HCT116 (cell line): ENCODE results near the gene DMRT3. TPM values are rescaled to one million over a fixed set of nuclear protein-coding genes. Genes with fewer than 3 reads are reported as not detected.

ENCODE experiments used
- ATAC-seq: fragments of 200-7000 bp; cut with Tn5 transposase; 2 replicates; pipeline ENCODE4 v1.9.1; 2020; ENCODE audit warnings: mild to moderate bottlenecking, moderate library complexity
- BruUV-seq: library from RNA; stranded (reverse); fragments of 400-500 nt; replicated peaks from 2 replicates; lab custom pipeline; 2021; lab: Mats Ljungman, UMichigan
- CTCF ChIA-PET: fragments of 300-600 bp; sonication (Branson Sonifier 250); formaldehyde crosslinking; loops from one replicate; lab custom pipeline; 2021; ENCODE audit warnings: antibody characterized with exemption; lab: Charles Lee
- POLR2A ChIA-PET: fragments of 300-600, 350-600 bp; sonication (Branson Sonifier 250); formaldehyde crosslinking; loops from one replicate; lab custom pipeline; 2021; ENCODE audit warnings: antibody characterized with exemption; lab: Charles Lee
- RAD21 ChIA-PET, 2 experiments: fragments of 300-600 bp; sonication (Branson Sonifier 250); formaldehyde crosslinking; loops; one replicate each; lab custom pipeline; 2023; ENCODE audit warnings: low total read pairs in 2 of 2; ENCODE audit not compliant: uncharacterized antibody in 2 of 2, unreplicated experiment in 2 of 2, low non-redundant PET in 1 of 2; lab: Charles Lee
- DNase-seq: peaks from one replicate; pipeline ENCODE4 v3.0.0-alpha.2; 2010; ENCODE audit warnings: low read depth, low spot score
- H2AFZ ChIP-seq: fragments of 200-600 bp; shearing (Covaris generic), sonication (generic); 2 replicates; pipeline ENCODE4 v1.6.1; 2017; ENCODE audit warnings: low read depth, mixed run types, mixed read lengths, antibody characterized with exemption, low read length; ENCODE audit not compliant: poor library complexity, severe bottlenecking
- H3K27ac ChIP-seq: 2 replicates; pipeline ENCODE4 v1.5.1; 2012; ENCODE audit warnings: low read depth, low read length
- H3K27me3 ChIP-seq: fragments of 200-600 bp; sonication (generic); 2 replicates; pipeline ENCODE4 v1.6.1; 2016; ENCODE audit warnings: mixed run types, low read length, mixed read lengths; ENCODE audit not compliant: insufficient read depth
- H3K36me3 ChIP-seq, 2 experiments: fragments of 200-500 bp in 1 of 2; fragments of 200-600 bp in 1 of 2; sonication (Bioruptor generic) in 1 of 2; sonication (generic) in 1 of 2; 2 replicates each; pipeline versions ENCODE4 v1.5.1 to v1.6.1; 2014 to 2016; ENCODE audit warnings: low read length in 2 of 2, inconsistent platforms in 1 of 2, mixed read lengths in 1 of 2, mixed run types in 1 of 2; ENCODE audit not compliant: insufficient read depth in 2 of 2, control insufficient read depth in 1 of 2
- H3K4me1 ChIP-seq, 2 experiments: fragments of 200-600 bp in 1 of 2; sonication (generic) in 1 of 2; 2 replicates each; pipeline versions ENCODE4 v1.5.1 to v1.6.1; 2012 to 2017; ENCODE audit warnings: low read length in 2 of 2, inconsistent platforms in 1 of 2, mild to moderate bottlenecking in 1 of 2, mixed read lengths in 1 of 2, mixed run types in 1 of 2, moderate library complexity in 1 of 2; ENCODE audit not compliant: insufficient read depth in 2 of 2, control insufficient read depth in 1 of 2
- H3K4me2 ChIP-seq: fragments of 200-600 bp; sonication (generic); 2 replicates; pipeline ENCODE4 v1.6.1; 2017; ENCODE audit warnings: mixed run types, low read length, mixed read lengths
- H3K4me3 ChIP-seq, 2 experiments: fragments of 200-600 bp in 1 of 2; sonication (generic) in 1 of 2; replicated peaks in 1 of 2; 2 replicates each; pipeline ENCODE4 v1.5.1; 2011 to 2016; ENCODE audit warnings: low read length in 2 of 2, control low read depth in 1 of 2, low read depth in 1 of 2, mild to moderate bottlenecking in 1 of 2, mixed read lengths in 1 of 2, mixed run types in 1 of 2
- H3K79me2 ChIP-seq: fragments of 200-600 bp; sonication (generic); 2 replicates; pipeline ENCODE4 v1.6.1; 2017; ENCODE audit warnings: mild to moderate bottlenecking, mixed run types, low read length, moderate library complexity, mixed read lengths; ENCODE audit not compliant: insufficient read depth
- H3K9ac ChIP-seq: fragments of 200-600 bp; sonication (generic); 2 replicates; pipeline ENCODE4 v1.6.1; 2016; ENCODE audit warnings: low read length, mixed read lengths
- H3K9me2 ChIP-seq: fragments of 200-600 bp; sonication (generic), shearing (Covaris generic); 2 replicates; pipeline ENCODE4 v1.6.1; 2017; ENCODE audit warnings: mixed run types, mild to moderate bottlenecking, moderate library complexity; ENCODE audit not compliant: insufficient read depth
- H3K9me3 ChIP-seq, 2 experiments: fragments of 200-500 bp in 1 of 2; fragments of 200-600 bp in 1 of 2; sonication (Bioruptor generic) in 1 of 2; sonication (generic) in 1 of 2; 2 replicates each; pipeline ENCODE4 v1.6.1; 2014 to 2017; ENCODE audit warnings: low read length in 2 of 2, mixed read lengths in 2 of 2, inconsistent platforms in 1 of 2, low read depth in 1 of 2, mild to moderate bottlenecking in 1 of 2, mixed run types in 1 of 2, moderate library complexity in 1 of 2; ENCODE audit not compliant: control insufficient read depth in 1 of 2, insufficient read depth in 1 of 2
- H4K20me1 ChIP-seq: fragments of 200-600 bp; sonication (generic), shearing (Covaris generic); 2 replicates; pipeline ENCODE4 v1.6.1; 2017; ENCODE audit warnings: mixed run types, mild to moderate bottlenecking, moderate library complexity; ENCODE audit not compliant: insufficient read depth
- CEBPB ChIP-seq: IDR thresholded peaks from 2 replicates; pipeline ENCODE4 v1.6.1; 2012; ENCODE audit warnings: low read depth
- CTCF ChIP-seq, 3 experiments: fragments of 200-600 bp in 1 of 3; sonication (generic) in 1 of 3; IDR thresholded peaks in 2 of 3; conservative IDR thresholded peaks in 1 of 3; 2 replicates each; pipeline ENCODE4 v1.5.1; 2012 to 2017; ENCODE audit warnings: low read depth in 2 of 3, low read length in 2 of 3, antibody characterized with exemption in 1 of 3, borderline replicate concordance in 1 of 3, control low read depth in 1 of 3, mild to moderate bottlenecking in 1 of 3, mixed read lengths in 1 of 3, mixed run types in 1 of 3, moderate library complexity in 1 of 3; ENCODE audit not compliant: insufficient read depth in 1 of 3
- EGR1 ChIP-seq: IDR thresholded peaks from 2 replicates; pipeline ENCODE4 v1.6.1; 2012; ENCODE audit warnings: low read depth
- EZH2 ChIP-seq: fragments of 200-600 bp; sonication (generic); IDR thresholded peaks from 2 replicates; pipeline ENCODE4 v1.6.1; 2017; ENCODE audit warnings: antibody characterized with exemption, mixed run types
- EZH2phosphoT487 ChIP-seq: fragments of 200-600 bp; IDR thresholded peaks from 2 replicates; pipeline ENCODE4 v1.6.1; 2018; ENCODE audit warnings: antibody characterized with exemption, borderline replicate concordance
- POLR2AphosphoS5 ChIP-seq: IDR thresholded peaks from 2 replicates; pipeline ENCODE4 v1.6.1; 2011; ENCODE audit warnings: mild to moderate bottlenecking, low read depth, low read length, moderate library complexity
- RAD21 ChIP-seq: IDR thresholded peaks from 2 replicates; pipeline ENCODE4 v1.6.1; 2012; ENCODE audit warnings: low read depth, mild to moderate bottlenecking
- REST ChIP-seq: IDR thresholded peaks from 2 replicates; pipeline ENCODE4 v1.6.1; 2012; ENCODE audit warnings: low read depth
- SRF ChIP-seq: IDR thresholded peaks from 2 replicates; pipeline ENCODE4 v1.6.1; 2012; ENCODE audit warnings: low read depth
- YY1 ChIP-seq: IDR thresholded peaks from 2 replicates; pipeline ENCODE4 v1.6.1; 2011; ENCODE audit warnings: low read length, low read depth, moderate library complexity, mild to moderate bottlenecking; ENCODE audit not compliant: insufficient replicate concordance; ENCODE audit errors: extremely low read depth
- ZFX ChIP-seq: fragments of 450-650 bp; IDR thresholded peaks from 2 replicates; pipeline ENCODE4 v1.6.1; 2017
- intact Hi-C: fragments of 100-400 bp; cut with micrococcal nuclease; formaldehyde crosslinking; loops from 2 replicates; pipeline ENCODE4 v1.10.0; 2022
- total RNA-seq: library from RNA; stranded (reverse); gene quantifications from one replicate; pipeline ENCODE4 v1.2.1, GENCODE V29; 2021; ENCODE audit not compliant: unreplicated experiment

The DMRT3 gene
- total RNA-seq, 1 experiment from 2014 or later: not detected

- TF ChIP-seq EZH2 (no peak), POLR2AphosphoS5 (no peak), EGR1 (no peak), YY1 (no peak)
Observed at GRCh38 chr9:976258-976942, at the start of gene DMRT3 (continued).

- CTCF ChIA-PET: interaction anchor here (1.8 to 2.6 kb wide), 3 partner anchors 9 to 78 kb away, joined by 4 to 15 read pairs (median 6); no protein-coding TSS in a partner anchor
Observed at GRCh38 chr9:926976-927375, 49.5 kb upstream of the DMRT3 start.

More at GRCh38 chr9:926976-927375, 49.5 kb upstream of the DMRT3 start:
- no peak for TF ChIP-seq CEBPB
- no peak for TF ChIP-seq REST
- TF ChIP-seq RAD21: no peak
- no peak for TF ChIP-seq EZH2phosphoT487
- TF ChIP-seq ZFX: no peak
- no peak for TF ChIP-seq CTCF (IDR thresholded peaks at IDR 0.05 in 2 of 3, conservative IDR thresholded peaks at IDR 0.05 in 1 of 3; ENCODE audit: borderline replicate concordance in 1 of 3, insufficient read depth in 1 of 3, low read depth in 2 of 3, low read length in 2 of 3)
- no peak for TF ChIP-seq SRF
- TF ChIP-seq, all 23 proteins: peak for 0
- no peaks in the 10 kb centered on the region for H3K4me1 ChIP-seq
- ChIA-PET POLR2A (no interaction called here), RAD21 (no interaction called here)
- H3K79me2 ChIP-seq: no peaks in the 10 kb centered on the region
- H2AFZ ChIP-seq: no peak overlapping the region
- H3K36me3 ChIP-seq: no peaks in the 10 kb centered on the region
- DNase-seq: no peak
- H3K27me3 ChIP-seq: no peaks in the 10 kb centered on the region
- no TSS peak for BruUV-seq
- H3K4me3 ChIP-seq: no peak overlapping the region
- intact Hi-C loops: no loop called here
- H3K9me2 ChIP-seq: no peaks in the 10 kb centered on the region
- H3K9me3 ChIP-seq: no peaks in the 10 kb centered on the region
- no peak overlapping the region for H3K4me2 ChIP-seq
- ATAC-seq: no peak
- no peaks in the 10 kb centered on the region for H4K20me1 ChIP-seq
- no peak overlapping the region for H3K27ac ChIP-seq
- H3K9ac ChIP-seq: no peak overlapping the region
